PC-3 (cell line): ENCODE measurements around the gene DNAJC22. TPM values are rescaled to one million over a fixed set of nuclear protein-coding genes. Genes with fewer than 3 reads are reported as not detected.
A peak's percentile ranks its signal among the peaks of the same experiment; 100 is the strongest.

ENCODE experiments used
- ATAC-seq: fragments of 200-7000 bp; cut with Tn5 transposase; 2 replicates; pipeline ENCODE4 v1.9.1; 2020; ENCODE audit warnings: mild to moderate bottlenecking, moderate library complexity
- BruUV-seq: library from RNA; stranded (reverse); fragments of 400-500 nt; replicated peaks from 2 replicates; lab custom pipeline; 2021; lab: Mats Ljungman, UMichigan
- CTCF ChIA-PET: fragments of 300-600 bp; sonication (Branson Sonifier 250); formaldehyde crosslinking; loops from one replicate; lab custom pipeline; 2022; ENCODE audit warnings: antibody characterized with exemption; lab: Charles Lee
- POLR2A ChIA-PET: fragments of 300-600 bp; sonication (Branson Sonifier 250); formaldehyde crosslinking; loops from one replicate; lab custom pipeline; 2022; ENCODE audit warnings: antibody characterized with exemption; ENCODE audit not compliant: unreplicated experiment; lab: Charles Lee
- DNase-seq: peaks from one replicate; pipeline ENCODE4 v3.0.0-alpha.2; 2015
- H2AFZ ChIP-seq: fragments of 300-600 bp; sonication (generic); 2 replicates; pipeline ENCODE4 v1.6.0; 2016; ENCODE audit warnings: antibody characterized with exemption, low read length
- H3F3A ChIP-seq: fragments of 300-600 bp; sonication (generic); one replicate; pipeline ENCODE4 v1.6.0; 2017; ENCODE audit warnings: antibody characterized with exemption, low read length, control low read depth, mild to moderate bottlenecking; ENCODE audit not compliant: unreplicated experiment
- H3K27ac ChIP-seq: fragments of 300-600 bp; sonication (generic); 2 replicates; pipeline ENCODE4 v1.5.1; 2016; ENCODE audit warnings: mild to moderate bottlenecking, low read length
- H3K27me3 ChIP-seq: fragments of 300-600 bp; sonication (generic); 2 replicates; pipeline ENCODE4 v1.6.1; 2016; ENCODE audit warnings: low read length, mixed read lengths
- H3K36me3 ChIP-seq: fragments of 300-600 bp; sonication (generic); 2 replicates; pipeline ENCODE4 v1.6.1; 2016; ENCODE audit warnings: low read depth, mixed run types, low read length, mixed read lengths
- H3K4me1 ChIP-seq: fragments of 300-600 bp; sonication (generic); 2 replicates; pipeline ENCODE4 v1.5.1; 2016; ENCODE audit warnings: low read length; ENCODE audit not compliant: insufficient read depth
- H3K4me2 ChIP-seq: fragments of 300-600 bp; sonication (generic); 2 replicates; pipeline ENCODE4 v1.6.0; 2016; ENCODE audit warnings: low read length
- H3K4me3 ChIP-seq: fragments of 300-600 bp; sonication (generic); 2 replicates; pipeline ENCODE4 v1.5.1; 2016; ENCODE audit warnings: mild to moderate bottlenecking, low read length, mixed read lengths
- H3K79me2 ChIP-seq: fragments of 300-600 bp; sonication (generic); 2 replicates; pipeline ENCODE4 v1.6.1; 2017; ENCODE audit warnings: low read length, mixed read lengths
- H3K9ac ChIP-seq: fragments of 300-600 bp; sonication (generic); 2 replicates; pipeline ENCODE4 v1.6.0; 2016; ENCODE audit warnings: mild to moderate bottlenecking, low read length
- H3K9me2 ChIP-seq: fragments of 300-600 bp; sonication (generic); replicated peaks from 2 replicates; pipeline ENCODE4 v1.6.1; 2016; ENCODE audit warnings: mixed run types, low read length, mixed read lengths
- H3K9me3 ChIP-seq: fragments of 300-600 bp; sonication (generic); 2 replicates; pipeline ENCODE4 v1.6.1; 2016; ENCODE audit warnings: low read length, mixed read lengths
- H4K20me1 ChIP-seq: fragments of 300-600 bp; sonication (generic); 2 replicates; pipeline ENCODE4 v1.6.1; 2016; ENCODE audit warnings: low read length, mixed read lengths
- EZH2 ChIP-seq: fragments of 300-600 bp; sonication (generic); IDR thresholded peaks from one replicate; pipeline ENCODE4 v1.6.1; 2017; ENCODE audit warnings: antibody characterized with exemption, mild to moderate bottlenecking, low read length; ENCODE audit not compliant: unreplicated experiment
- EZH2phosphoT487 ChIP-seq: fragments of 300-600 bp; sonication (generic); IDR thresholded peaks from 2 replicates; pipeline ENCODE4 v1.6.1; 2018; ENCODE audit warnings: mild to moderate bottlenecking, antibody characterized with exemption, low read length, borderline replicate concordance
- intact Hi-C: fragments of 100-400 bp; cut with micrococcal nuclease; formaldehyde crosslinking; loops from 2 replicates; pipeline ENCODE4 v1.9.0; 2023
- total RNA-seq: library from RNA; depleted of rRNA; stranded (reverse); fragments of >200 nt; gene quantifications from 2 replicates; pipeline ENCODE4 v1.2.3, GENCODE V29; 2014
- TF ChIP-seq, protein P1 (sequence below): fragments of 300-600 bp; sonication (generic); conservative IDR thresholded peaks from 2 replicates; pipeline ENCODE4 v1.5.1; 2017; ENCODE audit warnings: antibody characterized with exemption, low read depth, mild to moderate bottlenecking, low read length

The DNAJC22 gene
- total RNA-seq, 1 experiment from 2014 or later = 12.9 TPM

GRCh38 chr12:49345825-49346658 is 646 bp upstream of the DNAJC22 start:
- ATAC-seq (no peak), DNase-seq (no peak)
- no peaks in the 10 kb centered on the region for H3K9me3 ChIP-seq
- H3K4me1 ChIP-seq = peaks cover 38% of the 10 kb centered on the region
- no TSS peak for BruUV-seq
- TF ChIP-seq EZH2 (peak; percentile 44), EZH2phosphoT487 (no peak)
- no peak overlapping the region for H3K27ac ChIP-seq
- peaks cover 21% of the 10 kb centered on the region for H3K27me3 ChIP-seq
- no peaks in the 10 kb centered on the region for H3K9me2 ChIP-seq
- H3K36me3 ChIP-seq = no peaks in the 10 kb centered on the region
- H2AFZ ChIP-seq = peak overlapping the region; percentile 81
- H3K4me2 ChIP-seq = peak overlapping the region; percentile 87
- H3F3A ChIP-seq = no peaks in the 10 kb centered on the region
- POLR2A ChIA-PET = interaction anchor here (0.6 kb wide), 1 partner anchor 69 kb away, joined by 10 read pairs; no protein-coding TSS in a partner anchor
- H3K9ac ChIP-seq = no peak overlapping the region
- H3K79me2 ChIP-seq = peaks cover 7% of the 10 kb centered on the region; the same call in 1 of the 2 replicates
- CTCF ChIA-PET = interaction anchor here (0.5 to 3.2 kb wide), 6 partner anchors 13 to 192 kb away, joined by 3 to 16 read pairs (median 4); partner anchors contain the start of gene TROAP
- intact Hi-C loops = no loop called here
- no peaks in the 10 kb centered on the region for H4K20me1 ChIP-seq
- H3K4me3 ChIP-seq = peak overlapping the region; percentile 70

DNA sequence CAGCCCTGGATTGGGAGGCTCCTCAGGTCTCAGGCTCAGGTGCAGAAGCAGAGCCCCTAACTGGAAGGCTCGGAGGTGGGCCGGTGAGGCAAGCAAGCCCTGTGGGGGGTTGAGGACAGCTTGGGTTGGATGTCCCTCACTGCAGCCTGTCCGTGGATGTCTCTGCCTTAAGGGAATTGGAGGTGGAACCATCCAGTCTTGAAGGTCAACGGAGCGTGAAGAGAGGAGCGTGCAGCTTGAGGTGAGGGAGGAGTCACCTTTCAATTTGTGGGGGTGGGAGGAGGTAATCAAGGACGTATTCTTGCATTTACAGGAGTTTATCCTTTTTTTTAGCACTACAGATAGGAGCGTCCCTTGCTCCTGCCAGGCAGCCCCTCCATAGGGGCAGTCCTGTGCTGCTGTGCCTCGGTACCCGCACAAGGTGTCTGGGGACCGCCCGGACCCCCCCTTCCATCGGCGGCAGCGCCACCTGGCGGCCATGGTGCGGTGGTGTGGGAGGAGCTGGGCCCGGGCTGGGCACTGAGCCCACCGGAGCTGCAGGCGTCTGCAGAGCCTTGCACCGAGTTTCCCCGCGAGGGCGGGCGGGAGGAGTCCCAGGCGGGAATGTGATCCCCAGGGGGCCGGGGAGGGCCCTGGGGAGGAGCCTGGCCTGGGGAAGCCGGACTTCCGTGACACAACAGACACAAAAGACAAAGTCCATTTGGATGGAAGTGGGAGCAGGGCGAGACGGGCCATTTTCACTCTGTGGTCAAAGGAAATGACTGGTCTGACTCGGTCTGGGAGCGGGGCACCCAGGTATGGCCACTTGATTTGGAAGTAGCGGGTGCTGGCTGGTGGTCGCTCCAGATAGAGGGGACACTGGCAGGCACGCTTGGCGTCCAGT is 864 bp downstream of the DNAJC22 start:
- Histone ChIP-seq H3K9me2 (no peaks in the 10 kb centered on the region), H3F3A (no peaks in the 10 kb centered on the region), H3K9ac (peak overlapping the region; percentile 55), H3K9me3 (no peaks in the 10 kb centered on the region), H3K27ac (peak overlapping the region; percentile 24; the same call in 1 of the 2 replicates), H3K4me3 (peak overlapping the region; percentile 70), H3K4me1 (peaks cover 38% of the 10 kb centered on the region), H3K79me2 (peaks cover 7% of the 10 kb centered on the region; the same call in 1 of the 2 replicates), H3K27me3 (peaks cover 21% of the 10 kb centered on the region), H4K20me1 (no peaks in the 10 kb centered on the region), H3K4me2 (peak overlapping the region; percentile 87), H3K36me3 (no peaks in the 10 kb centered on the region), H2AFZ (peak overlapping the region; percentile 81)
- TF ChIP-seq EZH2phosphoT487 (no peak), EZH2 (no peak)
- TF ChIP-seq, protein P1, sequence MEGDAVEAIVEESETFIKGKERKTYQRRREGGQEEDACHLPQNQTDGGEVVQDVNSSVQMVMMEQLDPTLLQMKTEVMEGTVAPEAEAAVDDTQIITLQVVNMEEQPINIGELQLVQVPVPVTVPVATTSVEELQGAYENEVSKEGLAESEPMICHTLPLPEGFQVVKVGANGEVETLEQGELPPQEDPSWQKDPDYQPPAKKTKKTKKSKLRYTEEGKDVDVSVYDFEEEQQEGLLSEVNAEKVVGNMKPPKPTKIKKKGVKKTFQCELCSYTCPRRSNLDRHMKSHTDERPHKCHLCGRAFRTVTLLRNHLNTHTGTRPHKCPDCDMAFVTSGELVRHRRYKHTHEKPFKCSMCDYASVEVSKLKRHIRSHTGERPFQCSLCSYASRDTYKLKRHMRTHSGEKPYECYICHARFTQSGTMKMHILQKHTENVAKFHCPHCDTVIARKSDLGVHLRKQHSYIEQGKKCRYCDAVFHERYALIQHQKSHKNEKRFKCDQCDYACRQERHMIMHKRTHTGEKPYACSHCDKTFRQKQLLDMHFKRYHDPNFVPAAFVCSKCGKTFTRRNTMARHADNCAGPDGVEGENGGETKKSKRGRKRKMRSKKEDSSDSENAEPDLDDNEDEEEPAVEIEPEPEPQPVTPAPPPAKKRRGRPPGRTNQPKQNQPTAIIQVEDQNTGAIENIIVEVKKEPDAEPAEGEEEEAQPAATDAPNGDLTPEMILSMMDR = peak; percentile 97
- BruUV-seq = no TSS peak
- intact Hi-C loops = no loop called here
- ATAC-seq (peak; percentile 80), DNase-seq (peak; percentile 89)
- CTCF ChIA-PET = interaction anchor here (0.6 to 3.2 kb wide), 14 partner anchors 9 to 233 kb away, joined by 3 to 16 read pairs (median 5); partner anchors contain the start of genes SPATS2 and TROAP
- POLR2A ChIA-PET = interaction anchor here (0.6 kb wide), 3 partner anchors 166 to 223 kb away, joined by 3 to 5 read pairs (median 3); no protein-coding TSS in a partner anchor

GRCh38 chr12:49348781-49349180 is 2.1 kb downstream of the DNAJC22 start:
- Histone ChIP-seq H3K9me3 (no peaks in the 10 kb centered on the region), H3K9me2 (no peaks in the 10 kb centered on the region), H3K27me3 (peaks cover 21% of the 10 kb centered on the region), H3K36me3 (no peaks in the 10 kb centered on the region), H2AFZ (no peak overlapping the region), H3K4me3 (peak overlapping the region; percentile 70; the same call in 1 of the 2 replicates), H3K4me1 (peaks cover 29% of the 10 kb centered on the region), H3K4me2 (peak overlapping the region; percentile 87; the same call in 1 of the 2 replicates), H3K79me2 (peaks cover 7% of the 10 kb centered on the region; the same call in 1 of the 2 replicates), H3F3A (no peaks in the 10 kb centered on the region), H4K20me1 (no peaks in the 10 kb centered on the region), H3K9ac (no peak overlapping the region), H3K27ac (no peak overlapping the region)
- BruUV-seq = no TSS peak
- DNase-seq = no peak
- intact Hi-C loops = no loop called here
- ChIA-PET POLR2A (no interaction called here), CTCF (interaction anchor here (0.6 to 3.2 kb wide), 2 partner anchors 10 to 28 kb away, joined by 3 to 16 read pairs; no protein-coding TSS in a partner anchor)
- no peak for ATAC-seq
- TF ChIP-seq EZH2phosphoT487 = no peak
- TF ChIP-seq EZH2 = no peak
- TF ChIP-seq, protein P1 = no peak
